Measurements from ENCODE around the gene OR5A1.

Gene OR5A1

DNA sequence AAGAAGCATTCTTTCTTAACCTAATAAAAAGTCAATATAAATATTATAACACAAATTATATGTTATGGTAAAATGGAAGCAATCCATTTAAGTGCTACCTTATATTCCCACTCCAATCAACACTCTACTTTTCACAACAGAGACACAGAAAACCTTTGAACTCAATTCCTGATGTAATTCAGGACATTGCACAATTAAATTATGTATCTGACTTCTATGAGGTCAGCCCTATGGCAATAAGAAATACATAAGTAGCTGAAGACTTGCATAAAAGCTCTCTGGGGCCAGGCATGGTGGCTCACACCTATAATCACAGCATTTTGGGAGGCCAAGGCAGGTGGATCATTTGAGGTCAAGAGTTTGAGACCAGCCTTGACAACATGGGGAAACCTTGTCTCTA lies 43.6 kb downstream of the OR5A1 start:
- DNase-seq (ENCODE audit: low read depth): no peak

DNA sequence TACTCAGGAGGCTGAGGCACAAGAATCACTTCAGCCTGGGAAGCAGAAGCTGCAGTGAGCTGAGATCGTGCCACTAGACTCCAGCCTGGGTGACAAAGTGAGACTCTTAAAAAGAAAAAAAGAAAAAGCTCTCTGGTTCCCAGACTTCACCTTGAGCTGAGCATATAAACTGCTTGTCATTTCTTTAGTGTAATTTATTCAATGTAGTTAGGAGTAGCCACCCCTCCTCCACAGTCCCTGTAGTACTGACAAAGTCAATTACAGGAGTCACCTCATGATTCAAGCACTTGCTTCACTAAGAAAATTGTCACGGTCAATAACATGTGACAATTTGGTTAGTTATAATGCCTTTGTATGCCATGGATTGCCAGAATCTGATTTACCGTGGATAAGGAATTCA lies 44.1 kb downstream of the OR5A1 start:
- no peak for DNase-seq (ENCODE audit: low read depth)
